Measurements from ENCODE around the gene E2F4.

Gene E2F4, protein sequence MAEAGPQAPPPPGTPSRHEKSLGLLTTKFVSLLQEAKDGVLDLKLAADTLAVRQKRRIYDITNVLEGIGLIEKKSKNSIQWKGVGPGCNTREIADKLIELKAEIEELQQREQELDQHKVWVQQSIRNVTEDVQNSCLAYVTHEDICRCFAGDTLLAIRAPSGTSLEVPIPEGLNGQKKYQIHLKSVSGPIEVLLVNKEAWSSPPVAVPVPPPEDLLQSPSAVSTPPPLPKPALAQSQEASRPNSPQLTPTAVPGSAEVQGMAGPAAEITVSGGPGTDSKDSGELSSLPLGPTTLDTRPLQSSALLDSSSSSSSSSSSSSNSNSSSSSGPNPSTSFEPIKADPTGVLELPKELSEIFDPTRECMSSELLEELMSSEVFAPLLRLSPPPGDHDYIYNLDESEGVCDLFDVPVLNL

DNA sequence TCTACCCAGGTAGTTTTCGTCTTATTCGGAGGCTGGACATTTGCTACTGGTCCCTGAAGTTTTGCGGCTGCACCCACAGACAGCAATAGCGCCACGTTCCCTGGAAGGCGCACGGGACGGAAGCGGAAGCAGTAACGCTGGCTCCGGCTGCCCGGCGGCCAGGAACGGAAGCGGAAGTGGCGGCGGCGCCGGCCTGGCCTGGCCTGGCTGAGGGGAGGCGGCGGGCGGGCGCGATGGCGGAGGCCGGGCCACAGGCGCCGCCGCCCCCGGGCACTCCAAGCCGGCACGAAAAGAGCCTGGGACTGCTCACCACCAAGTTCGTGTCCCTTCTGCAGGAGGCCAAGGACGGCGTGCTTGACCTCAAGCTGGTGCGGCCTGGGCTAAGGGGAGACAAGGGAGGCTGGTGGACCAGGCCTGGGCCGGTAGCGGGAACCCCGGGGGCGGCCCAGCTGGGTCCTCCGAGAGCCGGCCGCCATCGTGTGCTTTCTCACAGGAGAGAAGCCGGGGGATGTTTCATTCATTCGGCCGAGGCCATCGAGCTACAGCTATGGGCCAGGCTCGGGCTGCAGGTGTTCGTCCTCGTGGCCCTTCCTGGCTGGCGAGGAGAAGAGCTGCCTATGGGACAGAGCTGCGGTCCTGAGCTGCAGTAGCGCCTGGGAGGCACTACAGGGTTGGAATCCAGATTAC, at the start of gene E2F4:
Gene E2F4 (plus strand): TSS at position 161 of the 687 bp plus-strand sequence. CDS start 73 bp downstream, at position 234.
- peak within 1 kb of the TSS; percentile 78 for H3K27ac Mint-ChIP-seq
- H3K36me3 Mint-ChIP-seq: peaks cover 36% of the 10 kb centered on the region
- peak within 1 kb of the TSS; percentile 81 for H3K4me3 Mint-ChIP-seq
- peak; percentile 91 for DNase-seq
- H3K27me3 Mint-ChIP-seq: peaks cover 8% of the 10 kb centered on the region
- CTCF ChIA-PET: interaction anchor here (1.1 to 1.4 kb wide), 3 partner anchors 31 to 57 kb away, joined by 3 to 4 read pairs (median 4); partner anchors contain the start of gene SLC9A5
- peaks cover 45% of the 10 kb centered on the region for H3K4me1 Mint-ChIP-seq
- no peaks in the 10 kb centered on the region for H3K9me3 Mint-ChIP-seq

DNA sequence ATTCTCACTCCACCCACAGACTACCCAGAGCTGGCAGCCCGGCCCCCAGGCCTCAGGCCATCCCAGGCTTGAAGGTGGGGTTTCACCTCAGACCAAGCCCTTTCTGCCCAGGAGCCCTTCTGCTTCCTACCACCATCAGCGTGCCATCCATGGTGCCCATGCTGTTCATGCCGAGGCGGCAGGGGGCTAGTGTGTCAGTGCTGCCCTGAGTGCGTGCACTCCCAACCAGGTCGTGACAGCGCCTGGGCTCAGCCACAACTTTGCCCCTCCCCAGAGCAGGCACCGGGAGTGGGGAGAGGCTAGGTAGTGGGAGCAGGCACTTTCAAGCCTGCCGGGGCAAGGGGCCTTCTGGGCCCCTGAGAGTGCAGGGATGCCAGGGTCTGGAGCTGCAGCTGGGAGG, 49.6 kb upstream of the E2F4 start:
- no peak overlapping the region for H3K27ac Mint-ChIP-seq
- CTCF ChIA-PET: interaction anchor here (0.8 to 1.2 kb wide), 4 partner anchors 8 to 181 kb away, joined by 3 read pairs; partner anchors contain the start of genes B3GNT9, CES3 and PHAF1
- H3K36me3 Mint-ChIP-seq: peaks cover 53% of the 10 kb centered on the region
- H3K4me3 Mint-ChIP-seq: no peak overlapping the region
- no peaks in the 10 kb centered on the region for H3K4me1 Mint-ChIP-seq
- DNase-seq: no peak
- H3K9me3 Mint-ChIP-seq: no peaks in the 10 kb centered on the region
- no peaks in the 10 kb centered on the region for H3K27me3 Mint-ChIP-seq

DNA sequence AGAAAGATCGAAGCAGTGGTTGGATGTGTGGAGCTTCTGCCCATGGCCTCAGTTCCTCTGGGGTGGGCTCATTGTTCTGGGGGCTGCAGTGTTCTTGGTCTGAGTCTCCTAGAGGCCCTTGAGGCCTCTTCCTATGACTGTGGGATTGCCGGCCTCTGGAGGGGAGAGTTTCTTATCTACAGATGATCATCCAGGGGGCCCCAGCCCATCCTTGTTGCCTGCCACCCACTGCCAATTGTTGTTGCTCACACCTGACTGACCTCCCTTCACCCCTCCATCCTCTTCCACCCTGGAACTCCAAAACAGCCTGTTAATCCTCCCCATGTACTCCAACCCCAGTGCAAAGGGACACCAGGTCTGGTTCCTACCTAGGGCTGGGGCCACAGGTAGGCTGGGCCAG, 47.0 kb upstream of the E2F4 start:
- no peak overlapping the region for H3K27ac Mint-ChIP-seq
- no peak overlapping the region for H3K4me3 Mint-ChIP-seq
- H3K27me3 Mint-ChIP-seq: peaks cover 3% of the 10 kb centered on the region
- no peak for DNase-seq
- peaks cover 4% of the 10 kb centered on the region for H3K4me1 Mint-ChIP-seq
- no peaks in the 10 kb centered on the region for H3K9me3 Mint-ChIP-seq
- CTCF ChIA-PET: interaction anchor here (1.8 to 1.9 kb wide), 2 partner anchors 10 to 183 kb away, joined by 4 to 9 read pairs; partner anchors contain the start of gene CES3
- H3K36me3 Mint-ChIP-seq: peaks cover 61% of the 10 kb centered on the region

DNA sequence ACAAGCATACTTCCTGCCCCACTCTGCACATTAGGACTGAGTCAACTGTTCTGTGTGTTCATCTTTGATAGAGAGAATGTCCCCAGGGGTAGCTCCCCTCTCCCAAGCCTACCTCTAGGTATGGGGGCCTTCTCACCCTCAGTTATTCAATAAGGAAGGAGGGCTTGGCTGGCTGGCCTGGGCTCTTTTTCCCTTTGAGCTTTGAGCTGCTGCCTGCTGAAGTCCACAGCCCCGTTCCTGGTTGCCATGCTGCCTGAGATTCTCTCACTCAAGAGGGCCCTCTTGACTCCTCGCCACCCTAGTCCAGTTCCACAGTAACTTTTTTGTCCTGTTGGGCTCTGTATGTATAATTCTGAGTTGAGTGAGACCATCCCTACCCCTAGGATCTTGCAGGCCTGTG, 46.2 kb upstream of the E2F4 start:
- peaks cover 4% of the 10 kb centered on the region for H3K4me1 Mint-ChIP-seq
- peaks cover 4% of the 10 kb centered on the region for H3K27me3 Mint-ChIP-seq
- H3K36me3 Mint-ChIP-seq: peaks cover 55% of the 10 kb centered on the region
- no peaks in the 10 kb centered on the region for H3K9me3 Mint-ChIP-seq
- no peak for DNase-seq
- peak overlapping the region; percentile 28 for H3K27ac Mint-ChIP-seq
- H3K4me3 Mint-ChIP-seq: no peak overlapping the region
- CTCF ChIA-PET: interaction anchor here (0.8 to 1.9 kb wide), 3 partner anchors 10 to 184 kb away, joined by 3 to 9 read pairs (median 4); partner anchors contain the start of gene CES3

DNA sequence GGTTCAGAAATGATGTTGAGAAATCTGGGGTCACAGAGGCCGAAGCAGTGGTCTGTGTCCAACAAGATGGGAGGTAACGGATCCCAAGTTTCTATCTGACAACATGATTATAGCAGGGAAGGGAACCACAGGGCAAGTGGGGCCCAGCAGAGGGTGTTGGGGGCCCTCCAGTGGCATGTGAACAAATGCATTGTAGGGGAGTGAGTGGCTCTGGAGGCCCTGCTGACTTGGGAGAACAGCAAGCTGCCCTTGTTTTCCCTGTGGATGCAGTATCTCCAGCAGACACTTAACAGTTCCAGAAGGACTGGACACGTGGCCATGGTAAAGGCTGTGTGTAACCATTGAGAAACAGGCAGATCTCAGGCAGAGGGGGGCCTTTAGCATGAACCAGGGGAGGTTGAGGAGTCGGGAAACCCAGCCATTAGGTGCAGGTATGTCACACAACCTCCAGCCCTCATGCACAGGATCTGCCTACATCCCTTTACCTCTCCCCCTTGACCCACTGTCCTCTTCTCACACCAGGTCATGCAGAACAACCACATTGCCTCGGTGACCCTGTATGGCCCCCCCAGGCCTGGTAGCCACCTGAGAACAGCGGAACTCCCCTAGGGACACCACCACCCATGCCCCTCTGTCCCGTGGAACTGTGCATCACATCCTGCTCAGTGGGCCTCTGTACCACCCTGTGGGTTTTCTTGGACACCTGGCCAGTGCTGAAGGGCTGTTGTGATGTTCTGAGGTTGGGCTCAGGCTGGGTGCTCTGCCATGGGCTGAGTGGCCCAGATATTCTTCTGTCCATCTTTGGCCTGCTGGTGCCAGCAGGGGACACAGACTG, 45.2 kb upstream of the E2F4 start:
- peaks cover 14% of the 10 kb centered on the region for H3K27me3 Mint-ChIP-seq

DNA sequence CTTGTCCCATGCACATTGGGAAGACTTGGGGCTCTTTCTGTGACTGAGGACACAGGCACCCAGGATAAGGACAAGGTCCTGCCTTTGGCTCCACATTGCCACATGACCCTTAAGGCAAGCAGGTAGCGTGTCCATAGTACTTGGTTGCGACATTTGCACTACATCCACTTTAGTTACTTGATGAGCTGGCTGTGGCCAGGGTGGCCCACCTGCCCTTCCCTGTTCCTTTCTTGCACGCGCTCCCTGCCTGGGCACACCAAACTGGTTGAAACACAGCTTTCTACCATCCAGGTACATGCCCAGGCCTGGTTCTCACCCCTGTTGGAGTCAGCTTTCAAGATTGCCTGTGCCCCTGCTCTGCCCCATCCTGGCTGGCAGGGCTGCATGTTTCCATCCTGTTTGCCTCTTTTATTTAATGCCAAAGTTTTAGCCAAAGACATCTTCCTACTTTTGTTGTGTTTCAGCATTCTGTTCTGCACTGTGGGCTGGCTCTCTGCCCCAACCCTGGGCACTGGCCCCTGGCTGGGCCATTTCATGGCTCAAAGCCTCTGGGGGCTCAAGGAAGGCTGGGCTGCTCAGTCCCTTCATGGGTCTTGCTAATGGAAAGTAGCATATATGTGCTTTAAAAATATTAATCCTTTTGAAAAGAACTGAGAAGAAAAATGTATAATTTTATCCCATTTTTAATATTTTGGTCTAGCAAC, 44.4 kb upstream of the E2F4 start:
- H3K27me3 Mint-ChIP-seq: peaks cover 16% of the 10 kb centered on the region
- H3K36me3 Mint-ChIP-seq: peaks cover 47% of the 10 kb centered on the region
- H3K27ac Mint-ChIP-seq: no peak overlapping the region
- H3K9me3 Mint-ChIP-seq: no peaks in the 10 kb centered on the region
- CTCF ChIA-PET: no interaction called here
- peaks cover 20% of the 10 kb centered on the region for H3K4me1 Mint-ChIP-seq
- no peak for DNase-seq
- H3K4me3 Mint-ChIP-seq: no peak overlapping the region

More for the DNA sequence above, 45.2 kb upstream of the E2F4 start:
- H3K27ac Mint-ChIP-seq: no peak overlapping the region
- peaks cover 51% of the 10 kb centered on the region for H3K36me3 Mint-ChIP-seq
- H3K4me1 Mint-ChIP-seq: peaks cover 13% of the 10 kb centered on the region
- no peaks in the 10 kb centered on the region for H3K9me3 Mint-ChIP-seq
- CTCF ChIA-PET: interaction anchor here (1.8 kb wide), 1 partner anchor 185 kb away, joined by 4 read pairs; the partner anchor contains the start of gene CES3
- DNase-seq: no peak
- H3K4me3 Mint-ChIP-seq: no peak overlapping the region

DNA sequence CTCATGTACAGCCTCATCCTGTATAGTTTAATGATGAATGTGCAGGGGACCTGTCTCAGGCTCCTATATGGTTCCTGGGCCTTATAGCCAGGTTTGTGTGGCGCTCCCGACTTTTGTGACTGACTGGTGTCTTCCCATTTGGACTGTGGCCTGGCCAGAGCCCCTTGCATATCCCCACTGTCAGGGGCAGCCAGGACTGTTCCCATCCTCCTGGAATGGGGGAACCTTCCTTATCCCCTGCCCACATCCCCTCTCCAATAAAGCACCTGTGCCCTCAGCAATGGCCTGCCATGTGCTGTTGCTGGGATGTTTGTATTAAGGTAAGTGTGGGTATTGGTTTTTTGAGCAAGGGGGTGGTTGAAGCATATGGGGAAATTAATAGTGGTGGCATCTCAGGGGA, 43.7 kb upstream of the E2F4 start:
- CTCF ChIA-PET: interaction anchor here (1.6 kb wide), 1 partner anchor 130 kb away, joined by 7 read pairs; no protein-coding TSS in a partner anchor
- peaks cover 54% of the 10 kb centered on the region for H3K36me3 Mint-ChIP-seq

DNA sequence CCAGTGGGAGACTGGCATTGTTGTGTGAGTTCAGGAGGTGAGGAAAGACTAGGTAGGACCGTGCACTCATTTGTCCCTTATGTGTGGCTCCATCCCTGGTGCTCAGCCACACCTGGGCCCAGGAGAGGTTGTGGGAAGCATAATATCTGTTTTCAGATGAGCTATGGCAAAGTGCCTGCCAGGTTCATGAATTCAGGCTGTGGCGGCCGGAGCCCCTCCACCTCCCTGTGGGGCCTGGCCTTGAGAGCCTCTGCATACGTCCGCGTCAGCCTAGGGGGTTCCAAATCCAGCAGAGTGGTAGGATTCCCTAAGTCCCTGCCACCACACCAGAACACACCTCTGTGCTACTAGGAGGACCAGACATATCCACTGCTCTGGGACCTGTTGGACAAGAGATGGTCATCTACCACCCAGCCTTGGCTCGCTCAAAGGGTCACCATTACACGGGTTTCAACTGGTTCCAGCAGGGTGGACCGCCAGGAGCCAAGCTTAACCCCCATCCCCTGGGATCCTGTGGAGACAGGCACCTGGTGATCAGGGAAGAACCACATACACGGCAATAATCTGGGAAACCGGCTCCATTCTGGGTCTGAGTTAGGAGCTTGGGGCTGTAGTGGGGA, 43.2 kb upstream of the E2F4 start:
- Mint-ChIP-seq H3K4me3 (peak overlapping the region; percentile 26), H3K9me3 (no peaks in the 10 kb centered on the region), H3K27ac (peak overlapping the region; percentile 44), H3K27me3 (peaks cover 16% of the 10 kb centered on the region), H3K4me1 (peaks cover 30% of the 10 kb centered on the region), H3K36me3 (peaks cover 54% of the 10 kb centered on the region)
- DNase-seq: no peak
- CTCF ChIA-PET: interaction anchor here (1.4 to 1.6 kb wide), 2 partner anchors 131 to 135 kb away, joined by 3 to 7 read pairs; no protein-coding TSS in a partner anchor

More for the DNA sequence above, 43.7 kb upstream of the E2F4 start:
- H3K9me3 Mint-ChIP-seq: no peaks in the 10 kb centered on the region
- H3K27ac Mint-ChIP-seq: peak overlapping the region; percentile 44
- peaks cover 16% of the 10 kb centered on the region for H3K27me3 Mint-ChIP-seq
- peaks cover 27% of the 10 kb centered on the region for H3K4me1 Mint-ChIP-seq
- no peak for DNase-seq
- no peak overlapping the region for H3K4me3 Mint-ChIP-seq

DNA sequence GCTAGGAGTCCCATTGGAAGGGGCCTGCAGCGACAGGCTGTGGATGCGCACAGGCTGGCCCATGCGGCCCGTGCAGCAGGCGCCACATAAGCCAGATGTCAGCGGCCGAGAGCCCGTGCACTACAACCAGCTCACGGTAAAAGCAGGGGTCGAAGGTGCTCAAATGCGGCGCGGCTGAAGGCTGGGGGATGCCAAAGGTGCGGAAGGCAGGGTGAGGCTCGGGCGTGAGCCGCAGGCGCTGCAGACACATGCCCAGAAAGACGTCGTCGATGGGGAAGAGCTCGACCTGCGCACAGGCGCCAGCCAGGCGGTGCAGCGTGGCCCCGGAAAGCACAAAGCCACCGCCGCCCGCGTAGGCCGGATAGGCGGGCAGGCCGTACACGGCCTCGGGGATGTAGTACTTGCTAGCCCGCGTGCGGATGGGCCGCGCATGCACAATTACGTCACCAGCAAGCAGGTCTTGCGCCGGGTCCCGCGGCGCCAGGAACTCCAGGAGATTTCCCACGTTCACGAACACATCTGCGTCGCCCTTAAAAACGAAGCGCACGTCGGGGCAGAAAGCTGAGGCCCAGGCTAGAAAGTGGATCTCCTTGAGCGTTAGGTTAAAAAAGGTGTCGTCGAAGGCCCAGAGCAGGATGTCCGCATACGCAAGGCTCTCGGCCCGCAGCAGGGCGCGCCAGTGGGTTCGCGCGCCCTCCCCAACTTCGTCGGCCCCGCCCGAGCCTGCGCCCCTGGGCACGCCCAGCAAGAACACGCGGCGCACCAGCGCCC, 42.5 kb upstream of the E2F4 start:
- DNase-seq: no peak
- Mint-ChIP-seq H3K27me3 (peaks cover 16% of the 10 kb centered on the region), H3K9me3 (no peaks in the 10 kb centered on the region), H3K36me3 (peaks cover 55% of the 10 kb centered on the region), H3K4me3 (peak overlapping the region; percentile 26), H3K27ac (no peak overlapping the region), H3K4me1 (peaks cover 35% of the 10 kb centered on the region)
- CTCF ChIA-PET: interaction anchor here (1.4 to 1.6 kb wide), 2 partner anchors 132 to 136 kb away, joined by 3 to 7 read pairs; no protein-coding TSS in a partner anchor

DNA sequence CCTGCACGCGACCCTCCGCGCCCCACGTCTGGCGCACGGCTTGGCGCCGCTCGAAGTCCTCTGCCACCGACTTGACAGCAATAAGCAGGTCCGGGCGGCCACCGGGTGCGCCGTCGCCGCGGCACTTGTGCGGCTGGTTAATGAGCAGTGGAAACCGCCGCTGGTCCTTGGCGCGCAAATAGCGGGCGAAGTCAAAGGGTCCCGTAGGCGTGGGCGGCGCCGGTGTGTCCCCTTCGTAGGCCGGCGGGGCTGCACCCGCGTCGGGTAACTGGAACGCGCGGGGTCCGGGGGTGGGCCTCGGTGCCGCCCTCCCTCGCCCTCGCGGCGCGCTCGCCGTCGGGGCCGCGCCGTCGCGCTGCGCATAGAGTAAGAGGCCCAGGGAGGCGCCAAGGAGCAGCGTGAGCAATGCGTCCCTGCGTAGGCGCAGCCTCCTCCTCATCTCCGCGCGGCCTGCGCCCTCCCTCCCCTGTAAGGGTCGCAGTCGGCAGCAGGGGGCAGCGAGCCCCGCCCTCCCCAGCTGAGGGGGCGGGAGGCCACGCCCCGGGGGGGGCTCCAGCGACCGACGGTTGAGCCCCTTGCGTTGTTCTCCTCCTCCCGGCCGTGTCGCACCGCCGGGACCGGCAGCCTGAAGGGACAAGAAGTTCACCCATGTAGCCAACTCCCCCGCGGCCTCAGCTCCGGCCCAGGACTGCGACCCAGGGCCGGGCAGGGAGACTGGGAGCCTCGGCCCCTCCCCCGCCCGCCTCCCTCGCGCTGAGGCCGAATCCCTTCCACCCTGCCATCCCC, 41.7 kb upstream of the E2F4 start:
- Mint-ChIP-seq H3K4me3 (peak overlapping the region; percentile 70), H3K27me3 (peaks cover 19% of the 10 kb centered on the region), H3K9me3 (no peaks in the 10 kb centered on the region), H3K27ac (no peak overlapping the region), H3K4me1 (peaks cover 37% of the 10 kb centered on the region), H3K36me3 (peaks cover 49% of the 10 kb centered on the region)
- DNase-seq: peak; percentile 66
- CTCF ChIA-PET: interaction anchor here (0.7 to 1.7 kb wide), 11 partner anchors 8 to 371 kb away, joined by 3 to 8 read pairs (median 4); no protein-coding TSS in a partner anchor

DNA sequence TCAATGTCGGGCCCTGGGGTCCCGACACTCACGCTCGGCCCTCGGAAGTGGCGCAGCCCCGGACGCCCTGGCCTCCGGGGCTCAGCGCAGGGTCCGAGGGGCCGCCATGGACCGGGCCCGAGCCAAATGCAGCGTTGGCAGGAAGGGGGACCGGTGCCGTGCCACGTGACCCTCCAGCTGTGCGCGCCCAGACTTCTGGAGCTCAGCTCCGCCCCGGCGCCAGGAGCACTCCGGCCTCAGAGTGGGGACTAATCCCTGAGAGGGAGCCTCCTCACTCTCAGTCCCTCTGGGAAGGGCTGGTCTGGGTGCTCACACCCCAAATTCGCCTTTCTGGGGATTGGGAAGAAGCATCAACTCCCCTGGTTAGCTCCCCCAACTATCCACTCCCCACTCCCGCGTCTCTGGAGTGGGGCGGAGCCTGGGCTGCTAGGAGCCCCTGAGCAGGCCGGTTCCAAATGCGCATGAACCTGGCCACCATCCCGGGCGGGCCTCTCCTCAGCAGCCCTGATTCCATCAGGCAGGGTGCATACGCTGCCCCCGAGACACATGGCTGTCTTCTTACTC, 41.0 kb upstream of the E2F4 start, which contains the start of gene B3GNT9:
Gene B3GNT9 (minus strand): TSS at position 166 of the 564 bp plus-strand sequence. CDS start 513 bp downstream, outside the sequence.
- DNase-seq: peak; percentile 72
- H3K27ac Mint-ChIP-seq: peak within 1 kb of the TSS; percentile 76
- peaks cover 20% of the 10 kb centered on the region for H3K27me3 Mint-ChIP-seq
- H3K36me3 Mint-ChIP-seq: peaks cover 44% of the 10 kb centered on the region
- CTCF ChIA-PET: interaction anchor here (0.7 to 1.7 kb wide), 11 partner anchors 9 to 370 kb away, joined by 3 to 8 read pairs (median 4); no protein-coding TSS in a partner anchor
- peak within 1 kb of the TSS; percentile 70 for H3K4me3 Mint-ChIP-seq
- peaks cover 41% of the 10 kb centered on the region for H3K4me1 Mint-ChIP-seq
- H3K9me3 Mint-ChIP-seq: no peaks in the 10 kb centered on the region

All from activated naive CD4-positive, alpha-beta T cell treated with anti-CD3 and anti-CD28 coated beads, Interleukin-2, amount 10 ng/mL, durations not matched to agents 7 days and 5 days (primary cell).